Tibial nerve (tissue), 4 donors: Measurements from ENCODE around the gene BTC. TPM values are rescaled to one million over a fixed set of nuclear protein-coding genes. Genes with fewer than 3 reads are reported as not detected.
A peak's percentile ranks its signal among the peaks of the same experiment; 100 is the strongest.

ENCODE experiments used
- DNase-seq, 2 donors: peaks; one replicate each; pipeline ENCODE4 v3.0.0-alpha.2; 2019; ENCODE audit warnings: low spot score in 2 of 2
- H3K27ac ChIP-seq, 4 donors: fragments of 200-600 bp; sonication (generic) in 3 of 4; one replicate each; pipeline ENCODE4 v1.5.1; 2017 to 2019; ENCODE audit warnings: mild to moderate bottlenecking in 1 of 4
- H3K27me3 ChIP-seq, 2 donors: fragments of 200-600 bp; sonication (generic) in 1 of 2; one replicate each; pipeline versions ENCODE4 v1.5.1 to v1.6.0; 2017 to 2019
- H3K36me3 ChIP-seq, 3 donors: fragments of 200-600 bp; sonication (generic); one replicate each; pipeline ENCODE4 v1.5.1; 2018 to 2019
- H3K4me1 ChIP-seq, 4 donors: fragments of 200-600 bp; sonication (generic) in 3 of 4; one replicate each; pipeline ENCODE4 v1.5.1; 2017 to 2019
- H3K4me3 ChIP-seq, 4 donors: fragments of 200-600 bp; sonication (generic) in 3 of 4; one replicate each; pipeline ENCODE4 v1.5.1; 2017 to 2019; ENCODE audit warnings: mild to moderate bottlenecking in 1 of 4, moderate library complexity in 1 of 4
- H3K9me3 ChIP-seq, 4 donors: fragments of 200-600 bp; sonication (generic) in 3 of 4; one replicate each; pipeline ENCODE4 v1.5.1; 2017 to 2019
- CTCF ChIP-seq, 5 experiments: fragments of 200-600 bp in 3 of 5; fragments of 450-650 bp in 2 of 5; sonication (generic) in 3 of 5; IDR thresholded peaks; one replicate each; pipeline ENCODE4 v1.5.1; 2016 to 2019; ENCODE audit warnings: antibody characterized with exemption in 5 of 5, mild to moderate bottlenecking in 3 of 5, moderate library complexity in 2 of 5
- EP300 ChIP-seq, 2 donors: sonication (generic); formaldehyde crosslinking; IDR thresholded peaks; one replicate each; pipeline ENCODE4 v1.6.1; 2017; ENCODE audit warnings: antibody characterized with exemption in 2 of 2, mild to moderate bottlenecking in 1 of 2
- POLR2A ChIP-seq, 2 donors: fragments of 450-650 bp; IDR thresholded peaks; one replicate each; pipeline ENCODE4 v1.6.1; 2017; ENCODE audit warnings: antibody characterized with exemption in 2 of 2, mild to moderate bottlenecking in 2 of 2, moderate library complexity in 2 of 2
- WGBS, 2 donors: methylation state at CpG; one replicate each; pipeline ENCODE4 v1.1.5; 2018; 5-methylcytosine and 5-hydroxymethylcytosine counted together
- total RNA-seq, 4 donors: library from RNA; depleted of rRNA; stranded (reverse); fragments of >200 nt; gene quantifications; one replicate each; pipeline ENCODE4 v1.1.0, GENCODE V29; 2016

The BTC gene
- total RNA-seq, 4 donors from 2014 or later: 0.30 to 1.7 (median 0.90) TPM

- 76 to 79% methylated on average over 4 of the region's 4 CpGs for WGBS, 2 donors
- Histone ChIP-seq H3K27me3 (no peaks in the 10 kb centered on the region), H3K36me3 (no peaks in the 10 kb centered on the region), H3K27ac (no peak overlapping the region), H3K9me3 (no peaks in the 10 kb centered on the region), H3K4me3 (no peak overlapping the region), H3K4me1 (peaks cover 0 to 14% (median 2%) of the 10 kb centered on the region in 4 donors)
- DNase-seq: no peak
- no peak for TF ChIP-seq CTCF (IDR thresholded peaks at IDR 0.05)
- TF ChIP-seq POLR2A (IDR thresholded peaks at IDR 0.05): no peak
- no peak for TF ChIP-seq EP300 (IDR thresholded peaks at IDR 0.05)
These were observed 2.3 kb upstream of the BTC start for GRCh38 chr4:74796631-74797030.

- TF ChIP-seq CTCF (IDR thresholded peaks at IDR 0.05) (peak in 1 of 5 experiments; percentile 10), EP300 (IDR thresholded peaks at IDR 0.05) (no peak), POLR2A (IDR thresholded peaks at IDR 0.05) (no peak)
- 2 to 3% methylated on average over 25 to 27 of the region's 42 CpGs for WGBS, 2 donors
- Histone ChIP-seq H3K4me3 (peak overlapping the region; percentile 37 to 78 (median 61)), H3K27ac (peak overlapping the region in 3 of 4 donors; percentile 56 to 75 (median 61)), H3K36me3 (no peaks in the 10 kb centered on the region), H3K27me3 (no peaks in the 10 kb centered on the region), H3K9me3 (no peaks in the 10 kb centered on the region), H3K4me1 (peaks cover 0 to 14% (median 2%) of the 10 kb centered on the region in 4 donors)
- no peak for DNase-seq
These were observed 454 bp downstream of the BTC start for GRCh38 chr4:74793757-74794381.

- peaks cover 0 to 14% (median 2%) of the 10 kb centered on the region in 4 donors for H3K4me1 ChIP-seq
- no peak overlapping the region for H3K27ac ChIP-seq
- no peak overlapping the region for H3K4me3 ChIP-seq
- WGBS, 2 donors: 91 to 98% methylated on average over 2 of the region's 2 CpGs
- TF ChIP-seq POLR2A (IDR thresholded peaks at IDR 0.05): no peak
- no peak for TF ChIP-seq EP300 (IDR thresholded peaks at IDR 0.05)
- no peak for TF ChIP-seq CTCF (IDR thresholded peaks at IDR 0.05)
- DNase-seq: no peak
- H3K9me3 ChIP-seq: no peaks in the 10 kb centered on the region
- no peaks in the 10 kb centered on the region for H3K27me3 ChIP-seq
- no peaks in the 10 kb centered on the region for H3K36me3 ChIP-seq
These were observed 3.7 kb downstream of the BTC start for GRCh38 chr4:74790652-74791051.

- no peak for TF ChIP-seq POLR2A (IDR thresholded peaks at IDR 0.05)
- Histone ChIP-seq H3K9me3 (no peaks in the 10 kb centered on the region), H3K36me3 (no peaks in the 10 kb centered on the region), H3K4me1 (peaks cover 0 to 12% (median 2%) of the 10 kb centered on the region in 4 donors), H3K27me3 (no peaks in the 10 kb centered on the region), H3K4me3 (no peak overlapping the region), H3K27ac (no peak overlapping the region)
- DNase-seq: no peak
- 84 to 86% methylated on average over 1 of the region's 1 CpG for WGBS, 2 donors
These were observed 4.8 kb downstream of the BTC start for GRCh38 chr4:74789518-74789917.

- Histone ChIP-seq H3K9me3 (no peaks in the 10 kb centered on the region), H3K4me3 (no peak overlapping the region), H3K36me3 (no peaks in the 10 kb centered on the region), H3K4me1 (no peaks in the 10 kb centered on the region), H3K27me3 (no peaks in the 10 kb centered on the region), H3K27ac (no peak overlapping the region)
- DNase-seq: no peak
- no peak for TF ChIP-seq EP300 (IDR thresholded peaks at IDR 0.05)
- no peak for TF ChIP-seq CTCF (IDR thresholded peaks at IDR 0.05)
- TF ChIP-seq POLR2A (IDR thresholded peaks at IDR 0.05): no peak
These were observed 16.8 kb downstream of the BTC start for GRCh38 chr4:74777531-74777930.
